ENCODE measurements around the gene PCLO. TPM values are rescaled to one million over a fixed set of nuclear protein-coding genes. Genes with fewer than 3 reads are reported as not detected.

Gene PCLO
- total and polyA plus RNA-seq, 4 donors, result under 0.01 to 1.2 (median 0.32) TPM

- ATAC-seq (ENCODE audit: low FRiP score) (no peak), DNase-seq (no peak)
- H3K27ac ChIP-seq (ENCODE audit: low read depth in 1 of 2, low read length in 2 of 2), result no peak overlapping the region
- H3K4me3 ChIP-seq (ENCODE audit: low read length in 2 of 2), result no peak overlapping the region
- no peaks in the 10 kb centered on the region for H3K36me3 ChIP-seq (ENCODE audit: control insufficient read depth in 1 of 2, insufficient read depth in 2 of 2, low read length in 1 of 2)
- H3K27me3 ChIP-seq (ENCODE audit: control insufficient read depth in 1 of 2, insufficient read depth in 2 of 2, low read length in 1 of 2), result no peaks in the 10 kb centered on the region
- WGBS, 2 donors, result 57% methylated on average over 1 of the region's 1 CpG
- no peaks in the 10 kb centered on the region for H3K9me3 ChIP-seq (ENCODE audit: control insufficient read depth, low read length)
- intact Hi-C loops (cut with DNase I), result no loop called here
- no peaks in the 10 kb centered on the region for H3K4me1 ChIP-seq (ENCODE audit: control insufficient read depth in 1 of 2, insufficient read depth in 2 of 2, low read length in 2 of 2)
These were observed 13.2 kb downstream of the PCLO start for GRCh38 chr7:83149466-83149865.

GRCh38 chr7:83148776-83149175 lies 13.9 kb downstream of the PCLO start:
- intact Hi-C loops (cut with DNase I), result no loop called here
- Histone ChIP-seq H3K27me3 (ENCODE audit: control insufficient read depth in 1 of 2, insufficient read depth in 2 of 2, low read length in 1 of 2) (no peaks in the 10 kb centered on the region), H3K4me1 (ENCODE audit: control insufficient read depth in 1 of 2, insufficient read depth in 2 of 2, low read length in 2 of 2) (no peaks in the 10 kb centered on the region), H3K27ac (ENCODE audit: low read depth in 1 of 2, low read length in 2 of 2) (no peak overlapping the region), H3K9me3 (ENCODE audit: control insufficient read depth, low read length) (no peaks in the 10 kb centered on the region), H3K4me3 (ENCODE audit: low read length in 2 of 2) (no peak overlapping the region), H3K36me3 (ENCODE audit: control insufficient read depth in 1 of 2, insufficient read depth in 2 of 2, low read length in 1 of 2) (no peaks in the 10 kb centered on the region)
- no peak for ATAC-seq (ENCODE audit: low FRiP score)
- DNase-seq, result no peak
- 58 to 68% methylated on average over 1 of the region's 1 CpG for WGBS, 2 donors

- H3K36me3 ChIP-seq (ENCODE audit: control insufficient read depth in 1 of 2, insufficient read depth in 2 of 2, low read length in 1 of 2), result no peaks in the 10 kb centered on the region
- WGBS, 2 donors, result 87 to 90% methylated on average over 1 of the region's 1 CpG
- H3K4me3 ChIP-seq (ENCODE audit: low read length in 2 of 2), result no peak overlapping the region
- no peaks in the 10 kb centered on the region for H3K27me3 ChIP-seq (ENCODE audit: control insufficient read depth in 1 of 2, insufficient read depth in 2 of 2, low read length in 1 of 2)
- DNase-seq, result no peak
- H3K27ac ChIP-seq (ENCODE audit: low read depth in 1 of 2, low read length in 2 of 2), result no peak overlapping the region
- intact Hi-C loops (cut with DNase I), result no loop called here
- H3K4me1 ChIP-seq (ENCODE audit: control insufficient read depth in 1 of 2, insufficient read depth in 2 of 2, low read length in 2 of 2), result no peaks in the 10 kb centered on the region
- ATAC-seq (ENCODE audit: low FRiP score), result no peak
- no peaks in the 10 kb centered on the region for H3K9me3 ChIP-seq (ENCODE audit: control insufficient read depth, low read length)
These were observed 19.6 kb downstream of the PCLO start for GRCh38 chr7:83143107-83143506.

- H3K4me1 ChIP-seq (ENCODE audit: control insufficient read depth in 1 of 2, insufficient read depth in 2 of 2, low read length in 2 of 2), result no peaks in the 10 kb centered on the region
- no peaks in the 10 kb centered on the region for H3K27me3 ChIP-seq (ENCODE audit: control insufficient read depth in 1 of 2, insufficient read depth in 2 of 2, low read length in 1 of 2)
- DNase-seq, result no peak
- intact Hi-C loops (cut with DNase I), result no loop called here
- no peaks in the 10 kb centered on the region for H3K9me3 ChIP-seq (ENCODE audit: control insufficient read depth, low read length)
- WGBS, 2 donors, result 76 to 80% methylated on average over 2 of the region's 2 CpGs
- no peaks in the 10 kb centered on the region for H3K36me3 ChIP-seq (ENCODE audit: control insufficient read depth in 1 of 2, insufficient read depth in 2 of 2, low read length in 1 of 2)
- no peak overlapping the region for H3K4me3 ChIP-seq (ENCODE audit: low read length in 2 of 2)
- no peak overlapping the region for H3K27ac ChIP-seq (ENCODE audit: low read depth in 1 of 2, low read length in 2 of 2)
- ATAC-seq (ENCODE audit: low FRiP score), result no peak
These were observed 20.3 kb downstream of the PCLO start for GRCh38 chr7:83142365-83142764.

GRCh38 chr7:83141927-83142326 lies 20.8 kb downstream of the PCLO start:
- no peak overlapping the region for H3K27ac ChIP-seq (ENCODE audit: low read depth in 1 of 2, low read length in 2 of 2)
- WGBS, 2 donors, result 73 to 86% methylated on average over 3 of the region's 3 CpGs
- intact Hi-C loops (cut with DNase I), result no loop called here

GRCh38 chr7:83130623-83131545 lies 31.8 kb downstream of the PCLO start:
- Histone ChIP-seq H3K9me3 (ENCODE audit: control insufficient read depth, low read length) (no peaks in the 10 kb centered on the region), H3K27me3 (ENCODE audit: control insufficient read depth in 1 of 2, insufficient read depth in 2 of 2, low read length in 1 of 2) (no peaks in the 10 kb centered on the region), H3K4me1 (ENCODE audit: control insufficient read depth in 1 of 2, insufficient read depth in 2 of 2, low read length in 2 of 2) (no peaks in the 10 kb centered on the region), H3K4me3 (ENCODE audit: low read length in 2 of 2) (no peak overlapping the region), H3K27ac (ENCODE audit: low read depth in 1 of 2, low read length in 2 of 2) (no peak overlapping the region), H3K36me3 (ENCODE audit: control insufficient read depth in 1 of 2, insufficient read depth in 2 of 2, low read length in 1 of 2) (no peaks in the 10 kb centered on the region)
- ATAC-seq (ENCODE audit: low FRiP score) (no peak), DNase-seq (no peak)
- intact Hi-C loops (cut with DNase I), result no loop called here
- 61 to 66% methylated on average over 5 of the region's 5 CpGs for WGBS, 2 donors

More at GRCh38 chr7:83141927-83142326, 20.8 kb downstream of the PCLO start:
- no peak overlapping the region for H3K4me3 ChIP-seq (ENCODE audit: low read length in 2 of 2)
- ATAC-seq (ENCODE audit: low FRiP score) (no peak), DNase-seq (no peak)
- H3K27me3 ChIP-seq (ENCODE audit: control insufficient read depth in 1 of 2, insufficient read depth in 2 of 2, low read length in 1 of 2), result no peaks in the 10 kb centered on the region
- no peaks in the 10 kb centered on the region for H3K9me3 ChIP-seq (ENCODE audit: control insufficient read depth, low read length)
- H3K36me3 ChIP-seq (ENCODE audit: control insufficient read depth in 1 of 2, insufficient read depth in 2 of 2, low read length in 1 of 2), result no peaks in the 10 kb centered on the region
- no peaks in the 10 kb centered on the region for H3K4me1 ChIP-seq (ENCODE audit: control insufficient read depth in 1 of 2, insufficient read depth in 2 of 2, low read length in 2 of 2)

- no peak overlapping the region for H3K4me3 ChIP-seq (ENCODE audit: low read length in 2 of 2)
- H3K27ac ChIP-seq (ENCODE audit: low read depth in 1 of 2, low read length in 2 of 2), result no peak overlapping the region
- ATAC-seq (ENCODE audit: low FRiP score) (no peak), DNase-seq (no peak)
- intact Hi-C loops (cut with DNase I), result no loop called here
- H3K9me3 ChIP-seq (ENCODE audit: control insufficient read depth, low read length), result no peaks in the 10 kb centered on the region
- H3K4me1 ChIP-seq (ENCODE audit: control insufficient read depth in 1 of 2, insufficient read depth in 2 of 2, low read length in 2 of 2), result no peaks in the 10 kb centered on the region
- WGBS, 2 donors, result 84 to 87% methylated on average over 5 of the region's 5 CpGs
- no peaks in the 10 kb centered on the region for H3K36me3 ChIP-seq (ENCODE audit: control insufficient read depth in 1 of 2, insufficient read depth in 2 of 2, low read length in 1 of 2)
- H3K27me3 ChIP-seq (ENCODE audit: control insufficient read depth in 1 of 2, insufficient read depth in 2 of 2, low read length in 1 of 2), result no peaks in the 10 kb centered on the region
These were observed 32.5 kb downstream of the PCLO start for GRCh38 chr7:83130191-83130590.

- Histone ChIP-seq H3K27me3 (ENCODE audit: control insufficient read depth in 1 of 2, insufficient read depth in 2 of 2, low read length in 1 of 2) (no peaks in the 10 kb centered on the region), H3K36me3 (ENCODE audit: control insufficient read depth in 1 of 2, insufficient read depth in 2 of 2, low read length in 1 of 2) (no peaks in the 10 kb centered on the region), H3K4me1 (ENCODE audit: control insufficient read depth in 1 of 2, insufficient read depth in 2 of 2, low read length in 2 of 2) (no peaks in the 10 kb centered on the region), H3K27ac (ENCODE audit: low read depth in 1 of 2, low read length in 2 of 2) (no peak overlapping the region), H3K9me3 (ENCODE audit: control insufficient read depth, low read length) (peaks cover 1% of the 10 kb centered on the region), H3K4me3 (ENCODE audit: low read length in 2 of 2) (no peak overlapping the region)
- ATAC-seq (ENCODE audit: low FRiP score) (no peak), DNase-seq (no peak)
- WGBS, 2 donors, result 17% methylated on average over 2 of the region's 2 CpGs
- intact Hi-C loops (cut with DNase I), result no loop called here
These were observed 43.2 kb downstream of the PCLO start for GRCh38 chr7:83119494-83119893.

- peaks cover 1% of the 10 kb centered on the region for H3K9me3 ChIP-seq (ENCODE audit: control insufficient read depth, low read length)
- H3K27ac ChIP-seq (ENCODE audit: low read depth in 1 of 2, low read length in 2 of 2), result no peak overlapping the region
- H3K4me3 ChIP-seq (ENCODE audit: low read length in 2 of 2), result no peak overlapping the region
- no peak for DNase-seq
- intact Hi-C loops (cut with DNase I), result no loop called here
- no peak for ATAC-seq (ENCODE audit: low FRiP score)
- 0 to 7% methylated on average over 1 of the region's 1 CpG for WGBS, 2 donors
- no peaks in the 10 kb centered on the region for H3K4me1 ChIP-seq (ENCODE audit: control insufficient read depth in 1 of 2, insufficient read depth in 2 of 2, low read length in 2 of 2)
- H3K36me3 ChIP-seq (ENCODE audit: control insufficient read depth in 1 of 2, insufficient read depth in 2 of 2, low read length in 1 of 2), result no peaks in the 10 kb centered on the region
- no peaks in the 10 kb centered on the region for H3K27me3 ChIP-seq (ENCODE audit: control insufficient read depth in 1 of 2, insufficient read depth in 2 of 2, low read length in 1 of 2)
These were observed 43.7 kb downstream of the PCLO start for GRCh38 chr7:83119026-83119382.
